ENCODE results near the gene MRPL55.

The MRPL55 gene

DNA sequence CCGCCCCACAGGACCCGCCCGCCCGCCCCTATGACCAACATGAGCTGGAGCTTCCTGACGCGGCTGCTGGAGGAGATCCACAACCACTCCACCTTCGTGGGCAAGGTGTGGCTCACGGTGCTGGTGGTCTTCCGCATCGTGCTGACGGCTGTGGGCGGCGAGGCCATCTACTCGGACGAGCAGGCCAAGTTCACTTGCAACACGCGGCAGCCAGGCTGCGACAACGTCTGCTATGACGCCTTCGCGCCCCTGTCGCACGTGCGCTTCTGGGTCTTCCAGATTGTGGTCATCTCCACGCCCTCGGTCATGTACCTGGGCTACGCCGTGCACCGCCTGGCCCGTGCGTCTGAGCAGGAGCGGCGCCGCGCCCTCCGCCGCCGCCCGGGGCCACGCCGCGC lies 48.6 kb upstream of the MRPL55 start (continued):
- TF ChIP-seq, protein P1, sequence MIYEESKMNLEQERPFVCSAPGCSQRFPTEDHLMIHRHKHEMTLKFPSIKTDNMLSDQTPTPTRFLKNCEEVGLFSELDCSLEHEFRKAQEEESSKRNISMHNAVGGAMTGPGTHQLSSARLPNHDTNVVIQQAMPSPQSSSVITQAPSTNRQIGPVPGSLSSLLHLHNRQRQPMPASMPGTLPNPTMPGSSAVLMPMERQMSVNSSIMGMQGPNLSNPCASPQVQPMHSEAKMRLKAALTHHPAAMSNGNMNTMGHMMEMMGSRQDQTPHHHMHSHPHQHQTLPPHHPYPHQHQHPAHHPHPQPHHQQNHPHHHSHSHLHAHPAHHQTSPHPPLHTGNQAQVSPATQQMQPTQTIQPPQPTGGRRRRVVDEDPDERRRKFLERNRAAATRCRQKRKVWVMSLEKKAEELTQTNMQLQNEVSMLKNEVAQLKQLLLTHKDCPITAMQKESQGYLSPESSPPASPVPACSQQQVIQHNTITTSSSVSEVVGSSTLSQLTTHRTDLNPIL (CRISPR knock-in tag; IDR thresholded peaks at IDR 0.05; ENCODE audit: low read depth) = no peak
- TF ChIP-seq ZNF8 (CRISPR knock-in tag; IDR thresholded peaks at IDR 0.05) (no peak), SNAI2 (CRISPR knock-in tag; IDR thresholded peaks at IDR 0.05) (no peak), PPARA (CRISPR knock-in tag; IDR thresholded peaks at IDR 0.05; ENCODE audit: borderline replicate concordance) (no peak), CSDC2 (CRISPR knock-in tag; IDR thresholded peaks at IDR 0.05) (no peak), ZFP3 (CRISPR knock-in tag; IDR thresholded peaks at IDR 0.05) (no peak), ZC3H10 (CRISPR knock-in tag; IDR thresholded peaks at IDR 0.05) (no peak), ZFP30 (CRISPR knock-in tag; IDR thresholded peaks at IDR 0.05) (no peak), ISL1 (CRISPR knock-in tag; IDR thresholded peaks at IDR 0.05) (no peak), ZNF70 (CRISPR knock-in tag; IDR thresholded peaks at IDR 0.05) (no peak)

DNA sequence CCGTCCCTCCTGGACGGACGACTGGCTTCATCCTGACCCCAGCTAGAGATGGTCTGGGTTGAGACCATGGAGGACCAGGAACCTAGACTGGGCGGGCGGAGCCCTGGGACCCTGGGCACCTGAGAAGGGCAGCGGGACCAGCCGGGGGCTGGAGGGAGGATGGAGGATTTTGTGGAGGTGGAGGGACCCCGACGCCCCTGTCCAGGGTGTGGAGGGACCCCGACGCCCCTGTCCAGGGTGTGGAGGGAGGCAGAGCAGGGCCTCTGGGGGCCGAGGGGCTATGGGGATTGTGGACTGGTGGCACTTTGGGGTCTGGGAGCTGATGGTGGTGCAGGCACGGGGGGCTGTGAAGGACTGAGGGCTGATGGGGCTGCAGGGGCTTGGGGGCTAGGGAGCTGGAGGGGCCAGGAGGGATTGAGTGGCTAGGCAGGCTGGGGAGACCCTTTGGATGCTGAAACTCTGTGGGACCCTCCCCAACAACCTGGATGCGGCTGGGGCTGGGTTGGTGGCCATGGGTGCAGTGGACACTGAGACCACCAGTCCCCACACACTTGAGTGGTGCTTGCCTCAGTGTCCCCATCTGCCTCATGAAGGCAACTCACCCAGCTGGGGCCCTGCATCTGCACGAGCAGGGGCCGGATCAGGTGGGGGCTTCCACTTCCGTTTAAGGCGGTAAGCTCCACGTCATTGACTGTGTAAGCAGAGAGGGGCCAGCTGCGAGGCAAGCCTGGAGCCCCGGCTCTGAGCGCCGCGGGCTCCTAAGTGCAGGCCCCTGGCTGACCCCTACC lies 48.0 kb upstream of the MRPL55 start:
- TF ChIP-seq, protein P2, sequence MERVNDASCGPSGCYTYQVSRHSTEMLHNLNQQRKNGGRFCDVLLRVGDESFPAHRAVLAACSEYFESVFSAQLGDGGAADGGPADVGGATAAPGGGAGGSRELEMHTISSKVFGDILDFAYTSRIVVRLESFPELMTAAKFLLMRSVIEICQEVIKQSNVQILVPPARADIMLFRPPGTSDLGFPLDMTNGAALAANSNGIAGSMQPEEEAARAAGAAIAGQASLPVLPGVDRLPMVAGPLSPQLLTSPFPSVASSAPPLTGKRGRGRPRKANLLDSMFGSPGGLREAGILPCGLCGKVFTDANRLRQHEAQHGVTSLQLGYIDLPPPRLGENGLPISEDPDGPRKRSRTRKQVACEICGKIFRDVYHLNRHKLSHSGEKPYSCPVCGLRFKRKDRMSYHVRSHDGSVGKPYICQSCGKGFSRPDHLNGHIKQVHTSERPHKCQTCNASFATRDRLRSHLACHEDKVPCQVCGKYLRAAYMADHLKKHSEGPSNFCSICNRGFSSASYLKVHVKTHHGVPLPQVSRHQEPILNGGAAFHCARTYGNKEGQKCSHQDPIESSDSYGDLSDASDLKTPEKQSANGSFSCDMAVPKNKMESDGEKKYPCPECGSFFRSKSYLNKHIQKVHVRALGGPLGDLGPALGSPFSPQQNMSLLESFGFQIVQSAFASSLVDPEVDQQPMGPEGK (CRISPR knock-in tag; IDR thresholded peaks at IDR 0.05; ENCODE audit: borderline replicate concordance) = no peak
- TF ChIP-seq, protein P3, sequence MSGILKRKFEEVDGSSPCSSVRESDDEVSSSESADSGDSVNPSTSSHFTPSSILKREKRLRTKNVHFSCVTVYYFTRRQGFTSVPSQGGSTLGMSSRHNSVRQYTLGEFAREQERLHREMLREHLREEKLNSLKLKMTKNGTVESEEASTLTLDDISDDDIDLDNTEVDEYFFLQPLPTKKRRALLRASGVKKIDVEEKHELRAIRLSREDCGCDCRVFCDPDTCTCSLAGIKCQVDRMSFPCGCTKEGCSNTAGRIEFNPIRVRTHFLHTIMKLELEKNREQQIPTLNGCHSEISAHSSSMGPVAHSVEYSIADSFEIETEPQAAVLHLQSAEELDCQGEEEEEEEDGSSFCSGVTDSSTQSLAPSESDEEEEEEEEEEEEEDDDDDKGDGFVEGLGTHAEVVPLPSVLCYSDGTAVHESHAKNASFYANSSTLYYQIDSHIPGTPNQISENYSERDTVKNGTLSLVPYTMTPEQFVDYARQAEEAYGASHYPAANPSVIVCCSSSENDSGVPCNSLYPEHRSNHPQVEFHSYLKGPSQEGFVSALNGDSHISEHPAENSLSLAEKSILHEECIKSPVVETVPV (CRISPR knock-in tag; IDR thresholded peaks at IDR 0.05) = no peak
- TF ChIP-seq ESRRG (CRISPR knock-in tag; IDR thresholded peaks at IDR 0.05) (no peak), ZNF8 (CRISPR knock-in tag; IDR thresholded peaks at IDR 0.05) (no peak)
- ATAC-seq = no peak

DNA sequence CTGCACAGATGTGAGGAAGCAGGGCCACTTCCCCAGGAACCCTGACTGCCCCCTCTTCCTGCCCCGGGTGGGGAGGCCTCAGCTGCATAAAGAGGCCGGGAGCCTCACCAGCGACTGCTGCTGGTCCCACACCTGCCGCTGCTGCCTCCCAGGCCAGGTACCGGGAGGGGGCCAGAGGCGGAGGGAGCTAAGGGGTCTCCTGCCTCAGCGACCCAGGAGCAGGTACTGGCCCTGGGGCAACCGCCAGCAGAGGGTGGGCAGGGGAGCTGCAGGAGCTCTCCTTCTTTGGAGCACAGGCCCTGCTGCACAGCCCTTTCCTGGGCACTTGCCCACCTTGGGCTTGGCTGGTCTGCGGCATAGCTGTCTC lies 47.4 kb upstream of the MRPL55 start:
- TF ChIP-seq ZNF8 (CRISPR knock-in tag; IDR thresholded peaks at IDR 0.05) (no peak), BACH2 (CRISPR knock-in tag; IDR thresholded peaks at IDR 0.05; ENCODE audit: borderline replicate concordance) (no peak), ZNF70 (CRISPR knock-in tag; IDR thresholded peaks at IDR 0.05) (no peak), ISL1 (CRISPR knock-in tag; IDR thresholded peaks at IDR 0.05) (no peak), PPARA (CRISPR knock-in tag; IDR thresholded peaks at IDR 0.05; ENCODE audit: borderline replicate concordance) (no peak)
- TF ChIP-seq, protein P4, sequence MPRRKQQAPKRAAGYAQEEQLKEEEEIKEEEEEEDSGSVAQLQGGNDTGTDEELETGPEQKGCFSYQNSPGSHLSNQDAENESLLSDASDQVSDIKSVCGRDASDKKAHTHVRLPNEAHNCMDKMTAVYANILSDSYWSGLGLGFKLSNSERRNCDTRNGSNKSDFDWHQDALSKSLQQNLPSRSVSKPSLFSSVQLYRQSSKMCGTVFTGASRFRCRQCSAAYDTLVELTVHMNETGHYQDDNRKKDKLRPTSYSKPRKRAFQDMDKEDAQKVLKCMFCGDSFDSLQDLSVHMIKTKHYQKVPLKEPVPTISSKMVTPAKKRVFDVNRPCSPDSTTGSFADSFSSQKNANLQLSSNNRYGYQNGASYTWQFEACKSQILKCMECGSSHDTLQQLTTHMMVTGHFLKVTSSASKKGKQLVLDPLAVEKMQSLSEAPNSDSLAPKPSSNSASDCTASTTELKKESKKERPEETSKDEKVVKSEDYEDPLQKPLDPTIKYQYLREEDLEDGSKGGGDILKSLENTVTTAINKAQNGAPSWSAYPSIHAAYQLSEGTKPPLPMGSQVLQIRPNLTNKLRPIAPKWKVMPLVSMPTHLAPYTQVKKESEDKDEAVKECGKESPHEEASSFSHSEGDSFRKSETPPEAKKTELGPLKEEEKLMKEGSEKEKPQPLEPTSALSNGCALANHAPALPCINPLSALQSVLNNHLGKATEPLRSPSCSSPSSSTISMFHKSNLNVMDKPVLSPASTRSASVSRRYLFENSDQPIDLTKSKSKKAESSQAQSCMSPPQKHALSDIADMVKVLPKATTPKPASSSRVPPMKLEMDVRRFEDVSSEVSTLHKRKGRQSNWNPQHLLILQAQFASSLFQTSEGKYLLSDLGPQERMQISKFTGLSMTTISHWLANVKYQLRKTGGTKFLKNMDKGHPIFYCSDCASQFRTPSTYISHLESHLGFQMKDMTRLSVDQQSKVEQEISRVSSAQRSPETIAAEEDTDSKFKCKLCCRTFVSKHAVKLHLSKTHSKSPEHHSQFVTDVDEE (CRISPR knock-in tag; IDR thresholded peaks at IDR 0.05) = no peak
- TF ChIP-seq, protein P1 (CRISPR knock-in tag; IDR thresholded peaks at IDR 0.05; ENCODE audit: low read depth) = no peak
- TF ChIP-seq, protein P2 (CRISPR knock-in tag; IDR thresholded peaks at IDR 0.05; ENCODE audit: borderline replicate concordance) = no peak
- no peak for ATAC-seq

All from SK-N-SH treated with all-trans-retinoic acid at 6 μM for 48 hours (cell line).